PC-9 (cell line): ENCODE results near the gene CDH22. TPM values are rescaled to one million over a fixed set of nuclear protein-coding genes. Genes with fewer than 3 reads are reported as not detected.

Source experiments
- BruUV-seq: library from RNA; stranded (reverse); fragments of 400-500 nt; replicated peaks from 2 replicates; lab custom pipeline; 2021; lab: Mats Ljungman, UMichigan
- CTCF ChIA-PET: fragments of 300-600 bp; sonication (Branson Sonifier 250); formaldehyde crosslinking; loops from one replicate; lab custom pipeline; 2022; ENCODE audit warnings: antibody characterized with exemption; lab: Charles Lee
- POLR2A ChIA-PET: fragments of 300-600 bp; sonication (Branson Sonifier 250); formaldehyde crosslinking; loops from one replicate; lab custom pipeline; 2022; ENCODE audit warnings: antibody characterized with exemption; ENCODE audit not compliant: unreplicated experiment; lab: Charles Lee
- DNase-seq, 2 experiments: peaks; one replicate each; pipeline versions ENCODE4 v3.0.0 to v3.0.0-alpha.2; 2015 to 2022; ENCODE audit warnings: mixed read lengths in 1 of 2
- H2AFZ ChIP-seq: fragments of 200-600 bp; sonication (generic); 2 replicates; pipeline ENCODE4 v1.8.1; 2017; ENCODE audit warnings: antibody characterized with exemption
- H3F3A ChIP-seq: fragments of 200-600 bp; sonication (generic); 2 replicates; pipeline ENCODE4 v1.8.1; 2017; ENCODE audit warnings: antibody characterized with exemption, mild to moderate bottlenecking, low read depth; ENCODE audit not compliant: insufficient read depth
- H3K27ac ChIP-seq: fragments of 200-600 bp; sonication (generic); 2 replicates; pipeline ENCODE4 v1.6.1; 2016; ENCODE audit warnings: mixed run types
- H3K27me3 ChIP-seq: fragments of 200-600 bp; sonication (generic); 2 replicates; pipeline ENCODE4 v1.6.1; 2016; ENCODE audit warnings: low read depth, mixed run types; ENCODE audit not compliant: insufficient read depth
- H3K36me3 ChIP-seq: fragments of 200-600 bp; sonication (generic); 2 replicates; pipeline ENCODE4 v1.6.1; 2016; ENCODE audit warnings: low read depth, mixed run types
- H3K4me1 ChIP-seq: fragments of 200-600 bp; sonication (generic); replicated peaks from 2 replicates; pipeline ENCODE4 v1.6.1; 2016; ENCODE audit warnings: mixed run types; ENCODE audit not compliant: insufficient read depth
- H3K4me2 ChIP-seq: fragments of 200-600 bp; sonication (generic); 2 replicates; pipeline ENCODE4 v1.6.1; 2017; ENCODE audit warnings: mixed run types
- H3K4me3 ChIP-seq: fragments of 200-600 bp; sonication (generic); 2 replicates; pipeline ENCODE4 v1.6.1; 2016; ENCODE audit warnings: mixed run types
- H3K79me2 ChIP-seq: fragments of 200-600 bp; sonication (generic); 2 replicates; pipeline ENCODE4 v1.6.1; 2017; ENCODE audit warnings: low read depth, mixed run types
- H3K9me2 ChIP-seq: fragments of 200-600 bp; sonication (generic); 2 replicates; pipeline ENCODE4 v1.8.1; 2017; ENCODE audit warnings: mild to moderate bottlenecking; ENCODE audit not compliant: insufficient read depth
- H3K9me3 ChIP-seq: fragments of 200-600 bp; sonication (generic); 2 replicates; pipeline ENCODE4 v1.8.1; 2016; ENCODE audit warnings: low read depth; ENCODE audit not compliant: insufficient read depth
- H4K20me1 ChIP-seq: fragments of 200-600 bp; sonication (generic); 2 replicates; pipeline ENCODE4 v1.8.1; 2017; ENCODE audit not compliant: insufficient read depth
- EZH2 ChIP-seq: fragments of 200-600 bp; sonication (generic); IDR thresholded peaks from 2 replicates; pipeline ENCODE4 v1.8.0; 2017; ENCODE audit warnings: antibody characterized with exemption, low read depth
- intact Hi-C: fragments of 100-400 bp; cut with micrococcal nuclease; formaldehyde crosslinking; loops from one replicate; pipeline ENCODE4 v1.10.0; 2022; ENCODE audit not compliant: unreplicated experiment
- total RNA-seq: library from RNA; stranded (reverse); gene quantifications from 2 replicates; pipeline ENCODE4 v1.2.3, GENCODE V29; 2021
- TF ChIP-seq, protein P1 (sequence below): fragments of 200-600 bp; sonication (generic); conservative IDR thresholded peaks from 2 replicates; pipeline ENCODE4 v1.6.1; 2017; ENCODE audit warnings: mixed run types, antibody characterized with exemption, mild to moderate bottlenecking, moderate library complexity

The CDH22 gene
- total RNA-seq, 1 experiment from 2014 or later = not detected

DNA sequence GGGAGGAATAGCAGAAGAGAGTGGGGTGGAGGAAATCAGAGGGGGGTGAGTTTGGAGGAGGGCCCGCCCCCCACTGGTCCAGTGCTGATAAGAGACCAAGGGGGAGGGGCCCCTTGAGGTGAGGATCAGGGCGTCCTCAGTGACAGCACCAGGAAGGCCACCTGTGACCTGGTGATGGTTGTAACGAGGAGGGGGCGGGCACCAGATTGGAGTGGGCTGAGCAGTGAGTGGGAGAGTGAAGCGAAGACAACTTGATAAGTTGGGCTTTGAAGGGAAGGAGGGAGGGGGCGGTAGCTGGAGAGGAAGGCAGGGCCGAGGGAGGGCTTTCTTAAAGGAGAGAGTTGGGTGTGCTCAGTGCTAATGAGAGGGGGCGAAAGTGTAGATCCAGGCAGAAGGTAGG lies 30.7 kb downstream of the CDH22 start:
- Histone ChIP-seq H3K27me3 (peaks cover 97% of the 10 kb centered on the region), H3K4me1 (no peaks in the 10 kb centered on the region), H3F3A (no peaks in the 10 kb centered on the region), H2AFZ (no peak overlapping the region), H3K9me3 (no peaks in the 10 kb centered on the region), H4K20me1 (no peaks in the 10 kb centered on the region), H3K4me3 (no peak overlapping the region), H3K79me2 (no peaks in the 10 kb centered on the region), H3K36me3 (no peaks in the 10 kb centered on the region), H3K27ac (no peak overlapping the region), H3K4me2 (no peak overlapping the region), H3K9me2 (no peaks in the 10 kb centered on the region)
- no TSS peak for BruUV-seq
- POLR2A ChIA-PET = no interaction called here
- no peak for DNase-seq
- TF ChIP-seq, protein P1, sequence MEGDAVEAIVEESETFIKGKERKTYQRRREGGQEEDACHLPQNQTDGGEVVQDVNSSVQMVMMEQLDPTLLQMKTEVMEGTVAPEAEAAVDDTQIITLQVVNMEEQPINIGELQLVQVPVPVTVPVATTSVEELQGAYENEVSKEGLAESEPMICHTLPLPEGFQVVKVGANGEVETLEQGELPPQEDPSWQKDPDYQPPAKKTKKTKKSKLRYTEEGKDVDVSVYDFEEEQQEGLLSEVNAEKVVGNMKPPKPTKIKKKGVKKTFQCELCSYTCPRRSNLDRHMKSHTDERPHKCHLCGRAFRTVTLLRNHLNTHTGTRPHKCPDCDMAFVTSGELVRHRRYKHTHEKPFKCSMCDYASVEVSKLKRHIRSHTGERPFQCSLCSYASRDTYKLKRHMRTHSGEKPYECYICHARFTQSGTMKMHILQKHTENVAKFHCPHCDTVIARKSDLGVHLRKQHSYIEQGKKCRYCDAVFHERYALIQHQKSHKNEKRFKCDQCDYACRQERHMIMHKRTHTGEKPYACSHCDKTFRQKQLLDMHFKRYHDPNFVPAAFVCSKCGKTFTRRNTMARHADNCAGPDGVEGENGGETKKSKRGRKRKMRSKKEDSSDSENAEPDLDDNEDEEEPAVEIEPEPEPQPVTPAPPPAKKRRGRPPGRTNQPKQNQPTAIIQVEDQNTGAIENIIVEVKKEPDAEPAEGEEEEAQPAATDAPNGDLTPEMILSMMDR = no peak
- TF ChIP-seq EZH2 = no peak
- intact Hi-C loops = no loop called here
- CTCF ChIA-PET = no interaction called here

DNA sequence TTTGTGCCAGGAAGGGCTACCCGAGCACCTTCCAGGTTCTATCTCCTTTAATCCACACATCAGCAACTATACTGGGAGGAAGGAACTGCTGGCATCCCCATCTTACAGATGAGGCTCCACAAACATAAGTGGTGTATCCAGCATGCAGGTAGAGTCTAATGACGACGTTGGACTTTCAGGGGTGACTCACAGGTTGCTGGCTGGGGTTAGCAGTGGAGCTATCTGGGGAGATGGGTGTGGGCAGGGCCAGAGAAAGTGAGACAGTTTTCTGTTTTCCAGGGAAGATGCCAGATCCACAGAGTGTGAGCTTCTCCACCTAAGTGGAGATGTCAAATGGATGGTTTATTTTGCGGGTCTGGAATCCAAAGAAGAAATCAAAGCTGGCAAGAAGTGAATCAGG lies 31.8 kb downstream of the CDH22 start:
- Histone ChIP-seq H3K4me1 (no peaks in the 10 kb centered on the region), H3K79me2 (no peaks in the 10 kb centered on the region), H3K9me2 (no peaks in the 10 kb centered on the region), H3K4me3 (no peak overlapping the region), H4K20me1 (no peaks in the 10 kb centered on the region), H3K27me3 (peaks cover 94% of the 10 kb centered on the region), H3K27ac (no peak overlapping the region), H3F3A (no peaks in the 10 kb centered on the region), H3K9me3 (no peaks in the 10 kb centered on the region), H2AFZ (no peak overlapping the region), H3K4me2 (no peak overlapping the region), H3K36me3 (no peaks in the 10 kb centered on the region)
- no peak for TF ChIP-seq EZH2
- ChIA-PET POLR2A (no interaction called here), CTCF (no interaction called here)
- intact Hi-C loops = no loop called here
- DNase-seq = no peak
- no TSS peak for BruUV-seq

DNA sequence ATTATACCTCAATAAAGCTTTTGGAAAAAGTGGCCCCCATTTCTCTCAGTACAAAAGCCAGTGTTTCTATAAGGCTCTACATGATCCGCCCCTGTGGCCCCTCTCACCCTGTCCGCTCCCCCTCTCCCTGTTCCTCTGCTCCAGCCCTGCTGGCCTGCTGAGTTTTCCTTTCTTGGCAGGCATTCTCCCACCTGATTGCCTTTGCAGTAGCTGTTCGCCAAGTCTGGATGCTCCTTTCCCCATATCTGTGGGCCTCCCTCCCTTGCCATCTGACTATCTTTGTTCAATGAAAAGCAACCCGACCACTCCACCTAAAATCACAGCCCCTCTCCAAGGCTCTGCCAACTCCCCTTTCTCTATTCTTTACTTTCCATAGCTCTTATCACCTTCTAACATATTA lies 33.2 kb downstream of the CDH22 start:
- Histone ChIP-seq H3K27me3 (peaks cover 92% of the 10 kb centered on the region), H3K4me1 (no peaks in the 10 kb centered on the region), H3K4me3 (no peak overlapping the region), H3K9me2 (no peaks in the 10 kb centered on the region), H3K79me2 (no peaks in the 10 kb centered on the region), H3K27ac (no peak overlapping the region), H3K4me2 (no peak overlapping the region), H3K9me3 (no peaks in the 10 kb centered on the region), H3F3A (no peaks in the 10 kb centered on the region), H4K20me1 (no peaks in the 10 kb centered on the region), H3K36me3 (no peaks in the 10 kb centered on the region), H2AFZ (no peak overlapping the region)
- BruUV-seq = no TSS peak
- ChIA-PET CTCF (no interaction called here), POLR2A (no interaction called here)
- DNase-seq = no peak
- TF ChIP-seq, protein P1 = no peak
- TF ChIP-seq EZH2 = no peak
- intact Hi-C loops = no loop called here

DNA sequence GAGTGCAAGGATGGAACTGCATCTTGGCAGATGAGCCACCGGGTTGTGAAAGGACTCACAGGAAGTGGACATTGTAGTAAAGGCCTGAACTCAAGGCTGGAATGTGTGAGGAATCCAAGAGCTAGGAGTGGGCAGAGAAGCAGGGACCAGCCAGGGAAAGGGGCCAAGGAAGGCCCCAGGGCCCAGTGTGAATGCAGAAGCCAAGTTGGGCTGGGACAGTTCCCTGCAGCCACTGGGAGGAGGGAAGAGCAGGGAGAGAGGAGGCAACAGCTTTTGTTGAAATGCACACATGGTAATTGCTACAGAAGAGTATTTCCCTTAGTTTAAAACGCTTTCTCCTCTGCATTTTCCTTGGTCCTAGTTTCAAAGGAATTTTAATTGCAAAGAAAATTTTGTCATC lies 34.6 kb downstream of the CDH22 start:
- Histone ChIP-seq H3K4me2 (no peak overlapping the region), H3K4me3 (no peak overlapping the region), H3K79me2 (no peaks in the 10 kb centered on the region), H4K20me1 (no peaks in the 10 kb centered on the region), H3K36me3 (no peaks in the 10 kb centered on the region), H3K9me3 (no peaks in the 10 kb centered on the region), H3K27me3 (peaks cover 93% of the 10 kb centered on the region), H3K9me2 (no peaks in the 10 kb centered on the region), H3K4me1 (no peaks in the 10 kb centered on the region), H3K27ac (no peak overlapping the region), H3F3A (no peaks in the 10 kb centered on the region), H2AFZ (no peak overlapping the region)
- POLR2A ChIA-PET = no interaction called here
- CTCF ChIA-PET = no interaction called here
- DNase-seq = no peak
- no peak for TF ChIP-seq EZH2
- TF ChIP-seq, protein P1 = no peak
- intact Hi-C loops = no loop called here
- BruUV-seq = no TSS peak
